Measurements from ENCODE around the gene CYBA.

The CYBA gene

DNA sequence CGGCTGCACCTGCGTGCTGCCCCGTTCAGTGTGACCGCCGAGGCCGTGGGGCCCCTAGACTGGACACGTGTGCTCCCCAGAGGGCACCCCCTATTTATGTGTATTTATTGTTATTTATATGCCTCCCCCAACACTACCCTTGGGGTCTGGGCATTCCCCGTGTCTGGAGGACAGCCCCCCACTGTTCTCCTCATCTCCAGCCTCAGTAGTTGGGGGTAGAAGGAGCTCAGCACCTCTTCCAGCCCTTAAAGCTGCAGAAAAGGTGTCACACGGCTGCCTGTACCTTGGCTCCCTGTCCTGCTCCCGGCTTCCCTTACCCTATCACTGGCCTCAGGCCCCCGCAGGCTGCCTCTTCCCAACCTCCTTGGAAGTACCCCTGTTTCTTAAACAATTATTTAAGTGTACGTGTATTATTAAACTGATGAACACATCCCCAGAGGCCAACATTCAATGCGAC, 10.8 kb downstream of the CYBA start:
- Histone ChIP-seq H3K4me1 (ENCODE audit: control insufficient read depth in 1 of 2, insufficient read depth in 2 of 2, low read length in 2 of 2) (peaks cover 3 to 6% of the 10 kb centered on the region in 2 experiments), H3K36me3 (ENCODE audit: control insufficient read depth in 1 of 2, insufficient read depth in 2 of 2, low read length in 2 of 2) (peaks cover 11 to 15% of the 10 kb centered on the region in 2 experiments), H2AK5ac (ENCODE audit: low read length) (no peak overlapping the region), H2BK120ac (ENCODE audit: insufficient read depth, low read length, poor library complexity) (no peak overlapping the region), H3K4me3 (ENCODE audit: low read depth, low read length) (no peak overlapping the region), H3K14ac (ENCODE audit: low read length) (no peak overlapping the region), H4K12ac (ENCODE audit: low read depth, low read length) (no peak overlapping the region), H3K4me2 (ENCODE audit: low read length) (no peak overlapping the region), H3K4ac (ENCODE audit: low read depth, low read length) (no peak overlapping the region), H3K27me3 (ENCODE audit: insufficient read depth, low read length) (peaks cover 3% of the 10 kb centered on the region), H3K9ac (ENCODE audit: low read length) (no peak overlapping the region), H3K79me1 (ENCODE audit: low read length) (peaks cover 6% of the 10 kb centered on the region), H4K8ac (ENCODE audit: low read depth, low read length) (no peak overlapping the region), H4K91ac (ENCODE audit: low read depth, low read length) (peak overlapping the region; percentile 15), H2BK5ac (ENCODE audit: low read depth, low read length, poor library complexity) (no peak overlapping the region), H3K9me3 (ENCODE audit: insufficient read depth, low read depth, low read length) (peaks cover 7% of the 10 kb centered on the region), H3K23ac (ENCODE audit: low read length) (no peak overlapping the region), H3K79me2 (ENCODE audit: control insufficient read depth, insufficient read depth, low read length, poor library complexity) (no peaks in the 10 kb centered on the region), H3K18ac (ENCODE audit: low read length) (no peak overlapping the region), H2AFZ (ENCODE audit: insufficient read depth, low read length, poor library complexity) (no peak overlapping the region), H3K27ac (ENCODE audit: low read depth, low read length) (no peak overlapping the region), H2BK12ac (ENCODE audit: low read length) (no peak overlapping the region)
- no peak for DNase-seq
- no CpG with 5 or more reads among the region's 13 CpGs for WGBS (ENCODE audit: extremely low coverage, insufficient coverage, insufficient read length)

- H3K36me3 ChIP-seq (ENCODE audit: control insufficient read depth in 1 of 2, insufficient read depth in 2 of 2, low read length in 2 of 2): peaks cover 9 to 12% of the 10 kb centered on the region in 2 experiments
- peaks cover 9% of the 10 kb centered on the region for H3K79me1 ChIP-seq (ENCODE audit: low read length)
- no peak overlapping the region for H3K18ac ChIP-seq (ENCODE audit: low read length)
- H3K4me1 ChIP-seq (ENCODE audit: control insufficient read depth in 1 of 2, insufficient read depth in 2 of 2, low read length in 2 of 2): peaks cover 10 to 11% of the 10 kb centered on the region in 2 experiments
- peaks cover 3% of the 10 kb centered on the region for H3K27me3 ChIP-seq (ENCODE audit: insufficient read depth, low read length)
- H3K9me3 ChIP-seq (ENCODE audit: insufficient read depth, low read depth, low read length): peaks cover 7% of the 10 kb centered on the region
- no peak overlapping the region for H2BK5ac ChIP-seq (ENCODE audit: low read depth, low read length, poor library complexity)
- no peak overlapping the region for H2AK5ac ChIP-seq (ENCODE audit: low read length)
- no peak overlapping the region for H3K27ac ChIP-seq (ENCODE audit: low read depth, low read length)
- H4K91ac ChIP-seq (ENCODE audit: low read depth, low read length): no peak overlapping the region
- H3K9ac ChIP-seq (ENCODE audit: low read length): no peak overlapping the region
- no peak overlapping the region for H3K4me3 ChIP-seq (ENCODE audit: low read depth, low read length)
- H3K4me2 ChIP-seq (ENCODE audit: low read length): no peak overlapping the region
- no peak overlapping the region for H2AFZ ChIP-seq (ENCODE audit: insufficient read depth, low read length, poor library complexity)
- peak; percentile 23 to 29 for DNase-seq
- H3K14ac ChIP-seq (ENCODE audit: low read length): no peak overlapping the region
- no peak overlapping the region for H2BK120ac ChIP-seq (ENCODE audit: insufficient read depth, low read length, poor library complexity)
- no CpG with 5 or more reads among the region's 45 CpGs for WGBS (ENCODE audit: extremely low coverage, insufficient coverage, insufficient read length)
- no peak overlapping the region for H4K8ac ChIP-seq (ENCODE audit: low read depth, low read length)
- H3K23ac ChIP-seq (ENCODE audit: low read length): no peak overlapping the region
- H3K4ac ChIP-seq (ENCODE audit: low read depth, low read length): no peak overlapping the region
- no peaks in the 10 kb centered on the region for H3K79me2 ChIP-seq (ENCODE audit: control insufficient read depth, insufficient read depth, low read length, poor library complexity)
- no peak overlapping the region for H2BK12ac ChIP-seq (ENCODE audit: low read length)
- no peak overlapping the region for H4K12ac ChIP-seq (ENCODE audit: low read depth, low read length)
These were observed 11.4 kb downstream of the CYBA start for GRCh38 chr16:88639231-88640038.

GRCh38 chr16:88638323-88639230, 12.3 kb downstream of the CYBA start, which contains the start of gene IL17C:
TSS of gene IL17C (plus strand) at chr16:88638572. CDS start at chr16:88638642, 70 bp downstream.
- H3K79me2 ChIP-seq (ENCODE audit: control insufficient read depth, insufficient read depth, low read length, poor library complexity): no peaks in the 10 kb centered on the region
- no peak within 1 kb of the TSS for H3K4me3 ChIP-seq (ENCODE audit: low read depth, low read length)
- H3K23ac ChIP-seq (ENCODE audit: low read length): no peak within 1 kb of the TSS
- peak; percentile 58 to 71 for DNase-seq
- H4K8ac ChIP-seq (ENCODE audit: low read depth, low read length): no peak within 1 kb of the TSS
- no peak within 1 kb of the TSS for H2AK5ac ChIP-seq (ENCODE audit: low read length)
- H3K9me3 ChIP-seq (ENCODE audit: insufficient read depth, low read depth, low read length): peaks cover 7% of the 10 kb centered on the region
- H2BK5ac ChIP-seq (ENCODE audit: low read depth, low read length, poor library complexity): no peak within 1 kb of the TSS
- H3K4ac ChIP-seq (ENCODE audit: low read depth, low read length): no peak within 1 kb of the TSS
- H3K4me2 ChIP-seq (ENCODE audit: low read length): no peak within 1 kb of the TSS
- H4K91ac ChIP-seq (ENCODE audit: low read depth, low read length): peak within 1 kb of the TSS; percentile 15
- peaks cover 5% of the 10 kb centered on the region in 2 experiments for H3K36me3 ChIP-seq (ENCODE audit: control insufficient read depth in 1 of 2, insufficient read depth in 2 of 2, low read length in 2 of 2)
- peaks cover 17% of the 10 kb centered on the region for H3K79me1 ChIP-seq (ENCODE audit: low read length)
- WGBS (ENCODE audit: extremely low coverage, insufficient coverage, insufficient read length): no CpG with 5 or more reads among the region's 27 CpGs
- no peak within 1 kb of the TSS for H4K12ac ChIP-seq (ENCODE audit: low read depth, low read length)
- no peak within 1 kb of the TSS for H3K14ac ChIP-seq (ENCODE audit: low read length)
- no peak within 1 kb of the TSS for H3K27ac ChIP-seq (ENCODE audit: low read depth, low read length)
- H2BK12ac ChIP-seq (ENCODE audit: low read length): no peak within 1 kb of the TSS
- no peak within 1 kb of the TSS for H3K9ac ChIP-seq (ENCODE audit: low read length)
- peaks cover 18 to 19% of the 10 kb centered on the region in 2 experiments for H3K4me1 ChIP-seq (ENCODE audit: control insufficient read depth in 1 of 2, insufficient read depth in 2 of 2, low read length in 2 of 2)
- no peak within 1 kb of the TSS for H3K18ac ChIP-seq (ENCODE audit: low read length)
- peaks cover 3% of the 10 kb centered on the region for H3K27me3 ChIP-seq (ENCODE audit: insufficient read depth, low read length)
- no peak within 1 kb of the TSS for H2BK120ac ChIP-seq (ENCODE audit: insufficient read depth, low read length, poor library complexity)
- H2AFZ ChIP-seq (ENCODE audit: insufficient read depth, low read length, poor library complexity): no peak within 1 kb of the TSS

DNA sequence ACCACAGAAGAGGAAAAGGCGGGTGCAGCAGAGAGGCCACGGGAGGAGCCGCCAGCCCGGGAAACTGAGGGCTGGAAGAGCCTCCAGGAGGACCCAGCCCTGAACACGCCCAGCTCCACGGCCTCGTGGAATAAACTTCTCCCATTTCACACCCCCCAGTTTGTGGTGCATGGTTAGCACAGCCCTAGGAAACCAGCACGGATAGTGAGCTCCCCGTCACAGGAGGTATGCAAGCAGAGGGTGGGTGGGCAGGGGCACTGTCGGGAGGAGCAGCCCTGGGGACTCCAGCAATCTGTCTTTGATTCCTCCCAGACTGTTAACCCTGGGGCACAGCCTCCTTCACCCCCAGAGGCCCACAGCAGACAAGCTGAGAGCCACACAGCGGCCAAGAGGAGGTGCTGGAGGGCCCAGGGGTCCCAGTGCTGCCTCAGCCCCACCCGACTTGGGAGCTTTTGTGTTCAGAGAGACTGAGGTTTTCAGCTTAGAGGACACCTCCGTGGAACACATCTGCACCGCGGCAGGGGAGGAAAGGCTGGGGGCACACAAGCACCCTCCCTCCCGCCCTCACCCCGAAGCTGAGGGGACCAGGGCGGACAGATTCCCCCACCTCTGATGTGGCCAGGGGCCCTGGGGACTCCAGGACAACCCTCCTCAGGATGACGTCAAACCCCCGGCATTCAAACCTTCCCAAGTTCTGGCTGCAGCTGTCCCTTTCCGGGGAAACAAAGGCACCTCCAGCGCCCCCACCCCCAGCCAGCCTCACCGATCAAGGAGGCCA, 14.2 kb downstream of the CYBA start:
- H2AK5ac ChIP-seq (ENCODE audit: low read length): no peak overlapping the region
- no CpG with 5 or more reads among the region's 23 CpGs for WGBS (ENCODE audit: extremely low coverage, insufficient coverage, insufficient read length)
- H3K4me1 ChIP-seq (ENCODE audit: control insufficient read depth in 1 of 2, insufficient read depth in 2 of 2, low read length in 2 of 2): peaks cover 19 to 21% of the 10 kb centered on the region in 2 experiments
- no peak overlapping the region for H4K12ac ChIP-seq (ENCODE audit: low read depth, low read length)
- H3K9ac ChIP-seq (ENCODE audit: low read length): no peak overlapping the region
- H2BK120ac ChIP-seq (ENCODE audit: insufficient read depth, low read length, poor library complexity): no peak overlapping the region
- H3K79me2 ChIP-seq (ENCODE audit: control insufficient read depth, insufficient read depth, low read length, poor library complexity): no peaks in the 10 kb centered on the region
- no peak overlapping the region for H2BK12ac ChIP-seq (ENCODE audit: low read length)
- H3K27ac ChIP-seq (ENCODE audit: low read depth, low read length): no peak overlapping the region
- no peak overlapping the region for H3K4me3 ChIP-seq (ENCODE audit: low read depth, low read length)
- no peak overlapping the region for H4K8ac ChIP-seq (ENCODE audit: low read depth, low read length)
- peaks cover 7% of the 10 kb centered on the region for H3K9me3 ChIP-seq (ENCODE audit: insufficient read depth, low read depth, low read length)
- no peak for DNase-seq
- no peak overlapping the region for H3K4ac ChIP-seq (ENCODE audit: low read depth, low read length)
- H3K79me1 ChIP-seq (ENCODE audit: low read length): peaks cover 17% of the 10 kb centered on the region
- no peak overlapping the region for H3K23ac ChIP-seq (ENCODE audit: low read length)
- no peak overlapping the region for H2AFZ ChIP-seq (ENCODE audit: insufficient read depth, low read length, poor library complexity)
- peak overlapping the region; percentile 56 for H4K91ac ChIP-seq (ENCODE audit: low read depth, low read length)
- peaks cover 13 to 14% of the 10 kb centered on the region in 2 experiments for H3K36me3 ChIP-seq (ENCODE audit: control insufficient read depth in 1 of 2, insufficient read depth in 2 of 2, low read length in 2 of 2)
- H3K4me2 ChIP-seq (ENCODE audit: low read length): no peak overlapping the region
- no peak overlapping the region for H3K14ac ChIP-seq (ENCODE audit: low read length)
- peaks cover 3% of the 10 kb centered on the region for H3K27me3 ChIP-seq (ENCODE audit: insufficient read depth, low read length)
- no peak overlapping the region for H3K18ac ChIP-seq (ENCODE audit: low read length)
- H2BK5ac ChIP-seq (ENCODE audit: low read depth, low read length, poor library complexity): no peak overlapping the region

All from trophoblast cell (in vitro differentiated cells and primary cell).